ENCODE measurements around the gene LRRC57. TPM values are rescaled to one million over a fixed set of nuclear protein-coding genes. Genes with fewer than 3 reads are reported as not detected.
A peak's percentile ranks its signal among the peaks of the same experiment; 100 is the strongest.
"Not testable (repeated sequence)": the region's sequence is repeated elsewhere in the genome, so short reads cannot be mapped to it uniquely, and the experiment has no call there.

LRRC57 gene
- total RNA-seq, result 24.0 and 30.7 TPM in 2 replicates

DNA sequence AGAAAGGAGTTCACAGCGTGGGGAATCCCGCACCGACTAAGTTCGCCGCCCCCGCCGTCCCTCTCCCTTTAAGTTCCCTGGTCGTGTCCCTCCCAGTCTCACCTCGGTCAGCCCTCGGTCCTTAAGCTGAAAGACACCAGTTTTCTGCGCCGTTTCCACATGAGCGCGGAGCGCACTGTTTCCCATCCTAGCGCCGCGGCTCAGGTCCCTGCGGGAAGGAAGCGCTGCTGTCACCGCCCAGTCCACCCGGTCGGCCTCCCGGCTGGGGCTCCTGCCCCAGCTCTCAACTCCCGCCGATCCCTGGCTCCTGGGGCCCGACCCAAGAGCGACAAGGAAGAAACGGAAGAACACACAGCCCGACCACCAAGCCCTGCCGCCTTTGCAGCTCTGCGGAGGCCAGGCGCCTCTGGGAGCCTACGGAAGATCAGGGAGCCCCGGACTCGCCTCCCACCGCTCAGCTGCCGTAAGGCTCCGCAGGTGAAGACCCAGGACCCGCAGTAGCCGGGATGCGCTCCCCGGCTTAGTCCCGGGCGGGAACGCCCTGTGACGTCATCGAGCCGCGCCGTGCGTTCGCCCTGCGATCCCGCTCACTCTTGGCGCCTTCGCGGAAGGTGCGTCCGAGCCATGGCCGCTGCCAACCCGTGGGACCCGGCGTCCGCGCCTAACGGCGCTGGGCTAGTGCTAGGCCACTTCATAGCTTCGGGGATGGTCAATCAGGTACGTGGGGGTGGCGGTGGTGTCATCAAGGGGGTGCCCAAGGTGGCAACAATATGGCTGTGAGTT is at the start of gene LRRC57, which contains the start of gene HAUS2:
LRRC57 (minus strand) TSS at position 545 of the 783 bp plus-strand sequence; CDS start at position 186, 359 bp downstream.
HAUS2 (plus strand) TSS at position 590 of the 783 bp plus-strand sequence; CDS start at position 625, 35 bp downstream.
- DNase-seq (ENCODE audit: low read depth), result peak; percentile 58

DNA sequence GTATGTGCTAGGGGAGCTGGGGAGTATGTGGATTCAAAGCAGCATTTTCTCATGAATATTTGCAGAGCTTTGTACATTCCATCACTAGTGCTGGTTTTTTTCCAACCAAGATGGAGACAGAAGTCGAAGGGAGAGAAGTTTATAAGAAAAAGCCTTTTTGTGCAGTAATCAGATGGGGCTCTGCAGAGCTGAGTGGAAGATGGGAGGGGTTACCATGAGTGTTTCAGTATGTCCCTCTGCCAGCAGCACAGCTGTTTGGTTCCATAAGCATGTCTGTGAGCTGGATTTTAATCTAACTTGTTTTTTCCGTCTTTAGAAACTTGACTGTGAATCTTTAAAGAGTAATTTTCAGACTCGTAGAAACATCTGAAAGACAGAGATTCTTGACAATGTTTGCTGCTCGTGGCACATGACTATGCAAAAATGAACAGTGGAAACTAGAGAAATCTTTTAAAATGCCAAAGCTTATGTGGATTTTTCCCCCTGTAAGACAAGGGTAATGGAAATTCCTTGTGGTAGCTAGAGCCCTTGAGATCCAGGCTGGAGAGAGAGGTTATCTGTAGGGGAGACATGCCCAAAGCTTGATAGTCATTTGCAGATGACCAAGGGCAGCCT is 47.1 kb upstream of the LRRC57 start:
- DNase-seq (ENCODE audit: low read depth), result no peak

DNA sequence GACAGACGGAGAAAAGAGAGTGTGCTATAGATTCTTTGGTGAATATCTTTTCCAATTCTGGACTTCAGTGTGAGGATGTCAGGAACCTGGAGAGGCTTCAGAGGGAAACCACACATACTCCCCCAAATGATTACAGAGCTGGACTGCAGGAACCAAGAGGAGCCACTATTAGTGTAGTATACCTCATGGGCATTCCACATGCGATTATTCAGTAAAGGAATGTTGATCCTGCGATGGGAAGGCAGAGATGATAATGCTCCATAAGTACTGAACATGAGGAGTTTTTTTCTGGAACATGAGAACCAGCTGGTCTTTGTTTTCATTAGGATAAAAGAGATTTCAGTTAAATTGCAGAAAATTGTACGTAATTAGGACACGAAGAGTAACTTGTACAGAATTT is 45.5 kb upstream of the LRRC57 start:
- no peak for DNase-seq (ENCODE audit: low read depth)

DNA sequence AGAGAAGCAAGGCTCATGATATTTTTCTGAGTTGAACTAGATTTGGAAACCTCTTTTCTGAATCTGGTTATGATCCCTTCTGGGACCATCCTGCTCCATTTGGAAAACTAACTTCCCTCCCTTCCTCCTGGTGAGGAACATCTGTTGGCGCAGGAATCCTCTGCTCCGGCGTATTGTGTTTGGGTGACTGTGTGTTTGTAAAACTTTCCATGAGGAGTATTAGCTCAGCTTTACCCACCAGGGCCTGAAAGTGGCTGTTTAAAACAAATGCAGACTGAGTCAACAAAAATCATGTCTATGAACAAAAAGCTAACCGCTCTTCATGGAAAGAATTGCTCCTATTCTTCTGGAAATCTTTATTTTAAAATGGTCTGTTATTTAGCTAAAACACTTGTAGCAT is 44.5 kb upstream of the LRRC57 start:
- no peak for DNase-seq (ENCODE audit: low read depth)

DNA sequence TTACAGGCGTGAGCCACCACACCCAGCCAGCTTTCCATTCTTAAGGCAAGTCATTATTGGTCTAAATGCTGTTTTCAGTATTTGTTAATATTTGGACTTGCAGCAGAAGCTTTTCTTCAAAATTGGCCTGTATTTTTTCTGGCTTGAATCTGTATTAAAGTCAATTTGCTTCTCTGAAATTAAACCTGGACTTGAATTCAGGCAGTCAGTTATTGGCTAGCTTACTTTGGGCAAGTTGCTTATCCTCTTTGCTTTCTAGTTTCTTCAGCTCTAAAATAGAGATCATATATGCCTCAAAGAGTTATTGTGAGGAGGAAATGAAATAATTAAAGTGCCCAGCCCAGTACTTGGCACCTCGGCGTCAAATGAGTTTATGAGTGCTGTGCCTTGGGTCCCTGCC is 44.1 kb upstream of the LRRC57 start:
- DNase-seq (ENCODE audit: low read depth), result no peak

DNA sequence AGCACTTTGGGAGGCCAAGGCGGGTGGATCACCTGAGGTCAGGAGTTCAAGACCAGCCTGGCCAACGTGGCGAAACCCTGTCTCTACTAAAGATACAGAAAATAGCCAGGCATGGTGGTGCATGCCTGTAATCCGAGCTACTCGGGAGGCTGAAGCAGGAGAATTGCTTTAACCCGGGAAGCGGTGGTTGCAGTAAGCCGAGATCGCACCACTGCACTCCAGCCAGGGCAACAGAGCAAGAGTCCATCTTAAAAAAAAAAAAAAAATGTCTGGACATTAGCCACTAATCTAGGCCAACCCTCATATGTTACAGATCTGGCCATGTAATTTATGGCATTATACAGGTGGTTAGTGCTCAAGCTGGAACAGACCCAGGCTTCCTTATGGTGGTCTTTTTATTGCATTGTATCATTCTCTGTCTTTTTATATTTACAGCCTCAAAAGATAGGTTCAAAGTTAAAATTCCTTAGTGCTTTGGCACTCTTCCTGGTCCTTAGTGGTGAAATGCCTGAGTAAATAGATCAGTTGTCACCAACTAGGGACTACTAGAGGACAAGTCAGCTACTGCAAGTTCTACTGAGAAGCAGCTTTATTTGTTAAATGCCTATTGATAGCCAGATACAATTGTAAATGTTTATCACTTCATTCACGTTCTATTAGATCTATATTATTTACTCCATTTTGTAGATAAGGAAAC is 42.8 kb upstream of the LRRC57 start:
- DNase-seq (ENCODE audit: low read depth), result peak; percentile 70

DNA sequence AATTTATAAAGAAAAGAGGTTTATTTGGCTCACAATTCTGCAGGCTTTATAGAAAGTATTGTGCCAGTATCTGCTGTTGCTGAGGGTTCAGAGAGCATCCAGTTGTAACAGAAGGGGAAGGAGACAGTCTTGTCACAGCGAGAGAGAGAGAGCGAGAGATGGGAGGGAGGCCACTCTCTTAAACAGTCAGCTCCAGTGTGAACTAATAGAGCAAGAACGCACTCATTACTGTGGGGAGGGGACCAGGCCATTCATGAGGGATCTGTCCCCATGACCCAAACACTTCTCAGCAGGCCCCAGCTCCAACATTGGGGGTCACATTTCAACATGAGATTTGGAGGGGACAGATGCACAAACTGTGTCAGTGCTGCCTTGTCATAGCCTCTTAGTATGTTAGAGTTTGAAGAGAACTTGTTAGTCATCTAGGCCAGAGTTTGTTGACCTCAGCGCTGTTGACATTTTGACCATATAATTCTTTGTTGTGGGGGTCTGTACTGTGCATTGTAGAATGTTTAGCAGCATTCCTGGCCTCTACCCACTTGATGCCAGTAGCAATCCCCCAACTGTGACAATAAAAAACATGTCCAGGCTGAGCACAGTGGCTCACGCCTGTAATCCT is 42.1 kb upstream of the LRRC57 start:
- DNase-seq (ENCODE audit: low read depth), result no peak

DNA sequence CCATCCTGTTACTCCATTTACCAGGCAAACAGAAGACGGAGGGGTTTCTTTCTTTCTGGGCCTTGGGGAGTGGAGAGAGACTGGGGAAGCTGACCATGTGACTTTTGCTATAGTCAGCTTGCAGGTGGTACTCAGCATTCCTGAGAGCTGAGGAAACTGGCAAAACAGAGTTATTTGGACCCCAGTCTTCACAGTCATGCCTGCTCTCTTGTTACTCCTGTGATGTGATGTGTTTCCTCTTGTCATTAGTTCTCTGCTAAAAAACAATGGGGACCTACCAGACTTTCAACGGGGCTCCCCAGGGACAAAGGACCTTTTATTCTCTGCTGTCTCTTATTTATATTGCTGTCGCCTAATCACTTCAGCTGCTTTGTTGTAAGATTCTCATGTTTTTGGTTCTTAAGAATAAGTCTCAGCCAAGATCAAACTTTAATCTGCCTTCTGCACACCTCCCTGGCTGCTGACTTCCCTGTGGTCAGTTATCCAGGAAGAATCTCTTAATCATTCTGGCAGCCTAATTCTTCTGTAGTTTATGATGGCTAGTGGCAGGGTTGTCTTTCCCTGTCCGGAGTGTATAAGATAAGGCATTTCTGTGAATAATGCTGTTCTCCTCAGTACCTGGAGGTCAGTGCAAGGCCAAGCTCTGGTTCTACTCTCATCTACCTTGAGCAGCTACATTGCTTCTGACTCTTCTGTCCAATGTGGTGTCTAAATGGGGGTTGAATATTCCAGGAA is 35.6 kb upstream of the LRRC57 start:
- DNase-seq (ENCODE audit: low read depth), result no peak

DNA sequence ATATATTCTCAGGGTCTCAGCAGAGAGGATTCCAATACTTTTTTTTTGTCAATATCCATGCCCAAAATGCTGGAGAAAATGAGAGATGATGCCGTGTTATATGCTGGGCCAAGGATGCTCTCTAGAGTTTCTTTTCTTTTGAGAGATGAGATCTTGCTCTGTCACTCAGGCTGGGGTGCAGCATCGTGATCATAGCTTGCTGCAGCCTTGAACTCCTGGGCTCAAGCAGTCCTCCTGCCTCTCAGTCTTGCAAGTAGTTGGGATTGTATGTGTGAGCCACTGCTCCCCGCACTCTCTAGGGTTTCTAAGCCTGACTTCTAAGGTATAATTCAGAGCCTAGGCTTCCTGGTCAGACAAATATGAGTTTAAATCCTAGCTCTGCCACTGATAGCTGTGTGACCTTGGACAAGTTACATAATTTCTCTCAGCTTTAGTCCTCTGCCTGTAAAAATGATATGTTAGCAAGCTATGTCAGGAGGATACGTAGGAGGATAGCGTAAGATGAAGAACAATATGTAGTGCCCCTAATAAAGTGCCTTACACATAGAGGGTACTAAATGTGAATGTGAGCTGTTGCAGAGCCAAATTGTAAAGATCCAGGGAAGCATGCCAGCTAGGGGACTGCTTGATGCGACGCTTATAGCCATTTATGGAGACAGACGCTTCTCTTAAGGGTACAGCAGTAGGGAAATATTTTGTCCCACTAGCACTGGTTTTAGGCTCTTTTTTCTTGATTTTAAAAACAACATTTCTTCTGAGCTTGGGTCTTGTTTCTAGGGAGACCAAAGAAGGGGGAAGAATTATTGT is 34.2 kb upstream of the LRRC57 start:
- no peak for DNase-seq (ENCODE audit: low read depth)

DNA sequence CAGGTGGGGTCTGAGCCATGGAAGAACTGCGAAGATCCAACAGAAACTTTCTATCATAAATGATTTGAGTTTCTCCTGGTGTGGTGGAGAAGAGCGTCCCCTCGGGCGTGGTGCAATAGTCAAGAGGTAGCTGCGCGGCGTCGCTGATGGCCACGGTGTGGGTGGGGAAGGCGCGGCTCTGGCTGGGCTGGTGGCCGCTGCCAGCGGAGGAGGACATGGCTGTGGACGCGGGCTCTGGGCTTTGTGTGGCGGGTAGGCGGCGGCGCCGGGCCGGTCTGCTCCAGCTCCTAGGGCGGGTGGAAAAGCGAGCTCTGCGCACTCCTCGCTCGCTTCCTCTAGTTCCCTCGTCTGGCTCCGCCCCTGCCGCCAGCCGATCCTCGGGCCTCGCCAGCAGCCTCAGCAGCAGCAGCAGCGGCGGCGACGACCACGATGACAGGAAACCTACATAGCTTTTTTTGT is 32.7 kb upstream of the LRRC57 start:
- DNase-seq (ENCODE audit: low read depth), result peak; percentile 49

DNA sequence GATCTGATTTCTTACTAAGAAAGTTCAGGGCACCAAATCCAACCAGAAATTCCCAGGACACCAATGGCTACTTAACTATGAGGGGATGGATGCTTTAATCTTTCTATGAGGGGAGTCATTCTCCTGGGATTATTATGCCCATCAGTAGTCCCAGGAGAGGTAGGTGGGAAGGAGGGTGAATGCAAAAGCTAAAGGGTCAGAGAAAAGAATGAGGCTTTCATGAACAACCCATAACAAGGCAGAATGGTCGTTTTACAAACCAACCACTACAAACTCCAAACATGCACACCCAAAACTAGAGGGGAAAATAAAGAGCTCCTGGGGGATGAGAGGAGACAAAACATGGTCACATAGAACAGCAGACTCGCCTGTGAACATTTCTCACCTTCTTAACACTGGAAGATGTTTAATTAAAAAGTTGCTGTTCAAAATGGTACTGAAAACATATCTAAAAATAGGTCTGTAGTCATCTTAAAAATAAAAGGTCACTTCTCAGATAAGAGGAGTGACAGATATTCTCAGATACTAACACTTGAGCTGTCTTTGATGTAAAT is 30.5 kb upstream of the LRRC57 start:
- DNase-seq (ENCODE audit: low read depth), result no peak

DNA sequence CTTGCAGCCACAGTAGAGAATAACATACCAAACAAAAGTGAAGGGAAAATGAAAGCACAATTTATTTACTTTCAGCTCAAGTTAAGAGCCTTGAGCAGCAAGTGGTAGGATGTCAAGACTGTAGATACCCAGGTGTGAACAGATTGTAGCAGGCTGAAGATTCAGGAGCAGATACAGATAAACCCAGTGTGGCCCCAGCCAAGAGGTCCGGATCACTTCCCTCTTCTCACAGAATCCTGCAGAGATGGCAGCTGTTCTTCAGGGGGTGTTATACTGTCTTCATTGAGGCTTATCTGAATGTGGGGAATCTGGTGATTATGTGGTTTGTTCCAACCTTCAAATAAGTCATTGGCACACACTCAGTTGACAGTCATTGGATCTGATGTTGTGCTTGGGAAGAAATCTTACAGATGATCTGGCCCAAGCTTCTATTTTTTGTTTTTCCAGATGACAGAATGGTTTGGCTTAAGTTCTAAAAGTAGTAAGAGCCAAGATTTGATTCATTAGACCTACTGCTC is 29.0 kb upstream of the LRRC57 start:
- no peak for DNase-seq (ENCODE audit: low read depth)

DNA sequence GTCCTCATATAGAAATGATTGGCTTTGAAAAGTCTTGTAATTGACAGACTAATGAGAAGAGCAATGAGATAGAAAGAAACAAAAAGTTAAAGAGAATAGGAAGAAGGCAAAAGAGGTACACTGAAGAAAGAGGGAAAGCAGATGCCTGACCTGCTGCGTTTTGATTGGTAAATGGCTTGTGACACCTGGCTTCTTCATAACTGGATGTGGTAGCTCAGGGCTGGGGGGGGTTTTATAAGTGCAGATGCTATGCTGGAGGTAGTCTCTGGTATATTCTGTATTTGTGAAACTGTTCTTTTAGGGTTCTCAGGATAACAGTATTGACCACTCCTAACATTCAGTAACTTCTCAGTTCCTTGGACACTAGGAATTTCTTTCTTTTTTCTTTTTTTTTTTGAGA is 28.2 kb upstream of the LRRC57 start:
- no peak for DNase-seq (ENCODE audit: low read depth)

DNA sequence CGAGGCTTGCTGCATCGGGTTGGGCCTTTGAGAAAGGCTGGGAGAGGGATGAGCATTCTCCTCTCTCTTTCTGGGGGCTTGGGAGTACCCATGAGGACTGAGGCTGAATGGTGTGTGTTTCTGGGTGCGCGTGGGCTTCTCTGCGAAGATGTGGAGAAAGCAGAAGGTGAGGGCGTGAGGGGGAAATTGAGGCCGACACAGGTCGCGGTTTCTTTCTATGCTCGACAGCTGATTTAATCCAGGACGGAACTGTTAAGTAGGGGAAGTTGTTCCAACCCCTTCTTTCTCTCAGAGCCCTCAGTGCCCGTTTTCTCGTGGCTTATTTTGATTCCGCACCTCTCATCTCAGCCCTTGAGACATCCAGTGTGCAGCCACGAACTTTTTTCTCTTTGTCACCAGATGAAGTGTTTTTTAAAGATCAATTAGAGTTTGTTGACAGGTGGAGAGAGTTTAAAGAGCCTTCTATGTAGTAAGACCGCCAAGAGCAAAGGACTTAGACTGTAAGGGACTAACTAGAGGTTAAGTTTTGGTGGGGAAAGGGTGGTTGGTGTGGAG is 27.5 kb upstream of the LRRC57 start:
- DNase-seq (ENCODE audit: low read depth), result no peak

DNA sequence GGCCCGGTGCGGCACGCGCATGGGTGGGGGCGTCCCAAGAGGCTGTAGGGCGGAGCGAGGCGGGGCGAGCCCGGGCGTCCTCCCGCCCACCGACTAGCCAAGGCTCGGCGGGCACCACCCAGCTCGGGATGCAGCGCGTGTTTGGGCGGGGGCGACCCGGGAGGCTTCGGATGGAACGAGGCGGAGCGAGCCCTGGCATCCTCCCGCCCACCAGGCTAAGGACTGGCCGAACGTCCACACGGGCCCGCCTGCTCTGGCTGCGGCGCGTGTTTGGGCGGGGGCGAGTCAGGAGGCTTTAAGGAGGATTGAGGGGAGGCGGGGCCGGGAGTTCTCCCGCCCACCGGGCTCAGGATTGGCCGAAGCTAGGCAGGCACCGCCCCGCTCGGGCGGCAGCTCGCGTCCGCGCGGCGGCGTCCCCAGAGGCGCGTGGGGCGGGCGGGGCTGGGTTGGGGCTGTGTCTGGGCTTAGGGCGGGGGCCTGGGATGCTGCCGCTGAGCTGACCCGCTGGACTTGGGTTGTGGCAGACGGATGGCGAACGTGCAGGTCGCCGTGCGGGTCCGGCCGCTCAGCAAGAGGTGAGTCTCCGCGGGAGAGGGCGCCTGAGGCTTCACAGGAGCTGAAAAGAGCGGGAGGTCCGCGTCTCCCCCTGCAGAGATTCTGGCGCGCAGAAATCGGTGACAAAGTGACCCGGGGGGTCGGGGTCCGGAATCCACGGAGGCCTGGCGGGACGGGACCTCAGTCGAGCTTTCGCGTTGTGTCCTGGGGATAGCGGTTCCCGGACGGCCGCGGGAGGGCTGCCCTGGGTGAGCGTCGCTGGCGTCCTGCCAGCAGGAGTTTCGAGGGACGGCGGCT is 26.8 kb upstream of the LRRC57 start, which contains the start of gene STARD9:
STARD9 (plus strand) TSS at position 419 of the 852 bp plus-strand sequence; CDS start at position 529, 110 bp downstream.
- DNase-seq (ENCODE audit: low read depth), result peak; percentile 92

DNA sequence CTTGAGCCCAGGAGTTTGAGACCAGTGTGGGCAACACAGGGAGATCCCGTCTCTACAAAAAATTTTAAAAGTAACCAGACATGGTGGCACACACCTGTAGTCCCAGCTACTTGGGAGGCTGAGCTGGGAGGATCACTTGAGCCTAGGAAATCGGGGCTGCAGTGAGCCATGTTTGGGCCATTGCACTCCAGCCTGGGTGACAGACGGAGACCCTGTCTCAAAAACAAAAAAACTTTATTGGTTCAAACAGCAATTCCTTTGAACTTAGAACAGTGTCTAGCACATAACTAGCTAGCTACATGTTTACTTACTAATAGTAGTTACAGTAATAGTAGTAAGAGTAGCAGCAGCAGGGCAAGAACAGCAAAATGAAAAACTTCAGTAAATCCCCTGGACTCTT is 10.1 kb upstream of the LRRC57 start:
- DNase-seq (ENCODE audit: low read depth), result no peak

DNA sequence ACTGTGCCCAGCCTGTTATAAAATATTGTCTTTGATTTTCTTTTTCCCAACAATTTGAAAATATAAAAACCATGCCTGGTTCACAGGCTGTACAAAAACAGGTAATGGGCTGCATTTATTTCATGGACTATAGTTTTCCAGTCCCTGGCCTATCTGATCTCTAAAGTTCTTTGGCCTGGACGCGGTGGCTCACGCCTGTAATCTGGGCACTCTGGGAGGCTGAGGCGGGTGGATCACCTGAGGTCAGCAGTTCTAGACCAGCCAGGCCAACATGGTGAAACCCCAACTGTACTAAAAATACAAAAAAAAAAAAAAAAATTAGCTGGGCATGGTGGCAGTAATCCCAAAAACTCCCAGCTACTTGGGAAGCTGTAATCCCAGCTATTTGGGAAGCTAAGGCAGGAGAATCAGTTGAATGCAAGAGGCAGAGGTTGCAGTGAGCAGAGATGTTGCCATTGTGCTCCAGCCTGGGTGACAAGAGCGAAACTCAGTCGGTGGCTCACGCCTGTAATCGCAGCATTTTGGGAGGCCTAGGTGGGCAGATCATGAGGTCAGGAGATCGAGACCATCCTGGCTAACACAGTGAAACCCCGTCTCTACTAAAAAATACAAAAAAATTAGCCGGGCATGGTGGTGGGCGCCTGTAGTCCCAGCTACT is 8.1 kb upstream of the LRRC57 start:
- not testable (repeated sequence) for DNase-seq (ENCODE audit: low read depth)

DNA sequence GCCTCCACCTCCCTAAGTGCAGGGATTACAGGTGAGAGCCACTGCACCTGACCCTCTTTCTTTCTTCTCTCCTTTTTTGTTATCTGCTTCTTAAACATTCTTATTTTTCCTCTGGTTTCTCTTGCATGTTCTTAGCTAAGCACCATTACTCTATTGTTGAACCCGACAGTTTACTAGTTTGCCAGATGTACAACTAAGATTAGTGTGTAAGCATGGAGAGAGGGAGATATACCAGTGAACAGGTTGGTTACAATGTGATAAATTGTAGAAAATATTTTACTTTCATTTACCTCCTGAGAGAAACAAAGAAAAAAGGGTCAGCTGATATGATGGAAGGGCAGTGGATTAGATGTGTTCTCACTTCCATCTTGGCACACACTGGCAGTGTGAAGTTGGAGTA is 5.0 kb upstream of the LRRC57 start:
- no peak for DNase-seq (ENCODE audit: low read depth)
